ENCODE results near the gene TMC6. TPM values are rescaled to one million over a fixed set of nuclear protein-coding genes. Genes with fewer than 3 reads are reported as not detected.

The TMC6 gene
- total RNA-seq, 4 donors from 2014 or later: 21.8 to 72.8 (median 51.3) TPM

DNA sequence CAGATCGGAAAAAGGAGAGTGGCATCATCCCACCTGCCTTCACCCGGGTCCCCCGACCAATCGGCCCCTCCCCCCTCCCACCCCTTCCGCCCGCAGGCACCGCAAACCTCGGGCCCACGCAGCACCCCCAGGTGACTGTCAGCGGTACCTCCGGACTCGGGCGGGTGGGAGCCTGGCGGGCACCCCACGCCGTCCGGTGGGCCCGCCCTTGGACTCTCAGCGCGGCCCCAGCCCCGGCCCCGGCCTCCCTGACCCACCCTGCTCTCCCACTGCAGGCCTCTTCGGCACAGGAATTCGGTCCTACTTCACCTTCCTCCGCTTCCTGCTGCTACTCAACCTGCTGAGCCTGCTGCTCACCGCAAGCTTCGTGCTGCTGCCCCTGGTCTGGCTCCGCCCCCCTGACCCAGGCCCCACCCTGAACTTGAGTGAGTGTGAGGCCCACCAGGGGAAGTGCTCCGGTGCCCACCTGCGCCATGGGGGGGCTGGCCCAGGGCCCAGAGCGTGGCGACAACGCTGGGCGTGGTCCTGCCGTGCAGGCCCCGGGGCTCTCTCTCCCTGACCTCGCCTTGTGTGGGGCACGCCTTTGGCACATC is 3.6 kb upstream of the TMC6 start:
- DNase-seq (ENCODE audit: low spot score) (no peak), ATAC-seq (ENCODE audit: low FRiP score) (no peak)
- TF ChIP-seq, protein P1, sequence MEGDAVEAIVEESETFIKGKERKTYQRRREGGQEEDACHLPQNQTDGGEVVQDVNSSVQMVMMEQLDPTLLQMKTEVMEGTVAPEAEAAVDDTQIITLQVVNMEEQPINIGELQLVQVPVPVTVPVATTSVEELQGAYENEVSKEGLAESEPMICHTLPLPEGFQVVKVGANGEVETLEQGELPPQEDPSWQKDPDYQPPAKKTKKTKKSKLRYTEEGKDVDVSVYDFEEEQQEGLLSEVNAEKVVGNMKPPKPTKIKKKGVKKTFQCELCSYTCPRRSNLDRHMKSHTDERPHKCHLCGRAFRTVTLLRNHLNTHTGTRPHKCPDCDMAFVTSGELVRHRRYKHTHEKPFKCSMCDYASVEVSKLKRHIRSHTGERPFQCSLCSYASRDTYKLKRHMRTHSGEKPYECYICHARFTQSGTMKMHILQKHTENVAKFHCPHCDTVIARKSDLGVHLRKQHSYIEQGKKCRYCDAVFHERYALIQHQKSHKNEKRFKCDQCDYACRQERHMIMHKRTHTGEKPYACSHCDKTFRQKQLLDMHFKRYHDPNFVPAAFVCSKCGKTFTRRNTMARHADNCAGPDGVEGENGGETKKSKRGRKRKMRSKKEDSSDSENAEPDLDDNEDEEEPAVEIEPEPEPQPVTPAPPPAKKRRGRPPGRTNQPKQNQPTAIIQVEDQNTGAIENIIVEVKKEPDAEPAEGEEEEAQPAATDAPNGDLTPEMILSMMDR (IDR thresholded peaks at IDR 0.05): no peak

DNA sequence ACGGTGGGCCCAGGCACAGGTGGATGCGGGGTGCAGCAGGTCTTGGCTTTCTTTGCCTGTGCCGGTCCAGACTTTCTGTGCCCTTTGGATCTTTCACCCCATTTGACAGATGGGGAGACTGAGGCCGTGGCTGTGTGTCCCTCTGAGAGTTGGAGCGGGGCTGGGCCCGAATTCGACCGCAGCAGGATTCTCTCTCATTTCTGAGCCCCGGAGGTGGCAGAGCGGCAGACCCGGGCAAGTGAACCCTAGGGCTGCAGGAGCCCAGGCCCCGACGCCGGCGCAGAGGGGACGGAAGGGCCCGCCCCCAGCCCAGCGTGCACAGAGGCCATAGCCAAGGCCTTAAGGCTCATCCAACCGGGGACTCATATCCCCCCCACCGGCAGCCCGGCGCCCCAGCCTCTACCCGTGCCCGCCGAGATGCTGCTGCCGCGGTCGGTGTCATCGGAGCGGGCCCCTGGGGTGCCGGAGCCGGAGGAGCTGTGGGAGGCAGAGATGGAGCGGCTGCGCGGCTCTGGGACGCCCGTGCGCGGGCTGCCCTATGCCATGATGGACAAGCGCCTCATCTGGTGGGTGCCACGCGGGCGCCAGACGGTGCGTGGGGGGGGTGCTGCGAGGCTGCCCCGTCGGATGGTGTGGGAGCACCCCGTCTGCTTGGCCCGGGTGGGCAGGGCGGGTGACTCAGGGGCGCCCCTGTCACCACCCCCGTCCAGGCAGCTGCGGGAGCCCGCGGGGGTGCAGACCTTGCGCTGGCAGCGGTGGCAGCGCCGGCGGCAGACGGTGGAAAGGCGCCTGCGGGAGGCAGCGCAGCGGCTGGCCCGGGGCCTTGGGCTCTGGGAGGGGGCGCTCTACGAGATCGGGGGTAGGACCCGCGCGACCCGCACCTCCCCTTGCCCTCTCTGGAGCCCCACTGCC is 2.9 kb upstream of the TMC6 start:
- no peak for DNase-seq (ENCODE audit: low spot score)
- ATAC-seq (ENCODE audit: low FRiP score): no peak

DNA sequence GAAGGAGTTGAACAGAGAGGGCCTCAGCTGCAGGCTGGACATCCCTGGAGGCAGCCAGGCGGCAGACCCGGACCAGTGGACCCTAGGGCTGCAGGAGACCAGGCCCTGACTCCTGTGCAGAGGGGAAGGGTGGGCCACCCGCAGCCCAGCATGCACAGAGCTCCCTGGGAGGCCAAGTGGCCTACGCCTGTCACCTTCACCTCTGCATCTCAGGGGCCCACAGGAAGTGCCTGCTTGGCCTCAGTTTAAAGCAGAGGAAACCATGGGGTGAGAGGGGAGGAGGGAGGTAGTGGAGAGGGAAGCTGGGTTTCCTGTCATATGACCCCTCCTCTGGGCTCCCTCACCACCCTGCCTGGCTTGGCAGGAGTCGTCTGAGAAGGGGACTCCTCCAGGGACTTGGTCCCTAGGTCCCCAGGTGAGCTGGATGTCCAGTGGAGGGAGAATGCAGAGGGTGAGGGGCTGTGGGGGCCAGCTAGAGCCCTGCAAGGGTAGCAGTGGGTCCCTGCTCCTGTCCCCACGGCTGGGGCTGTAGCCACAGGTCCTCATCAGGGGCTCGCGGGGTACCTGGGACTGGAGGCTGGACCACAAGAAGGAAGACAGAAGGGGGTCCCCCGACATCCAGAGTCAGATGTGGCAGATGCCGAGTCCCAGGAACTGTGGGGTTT is 2.0 kb upstream of the TMC6 start, which contains the start of gene TMC8:
Gene TMC8 (plus strand): TSS at position 335 of the 665 bp plus-strand sequence. CDS start 818 bp downstream, outside the sequence.
- TF ChIP-seq, protein P1 (IDR thresholded peaks at IDR 0.05): no peak
- ATAC-seq (ENCODE audit: low FRiP score) (no peak), DNase-seq (ENCODE audit: low spot score) (no peak)

More for the DNA sequence above, 2.9 kb upstream of the TMC6 start:
- TF ChIP-seq, protein P1 (IDR thresholded peaks at IDR 0.05): no peak

DNA sequence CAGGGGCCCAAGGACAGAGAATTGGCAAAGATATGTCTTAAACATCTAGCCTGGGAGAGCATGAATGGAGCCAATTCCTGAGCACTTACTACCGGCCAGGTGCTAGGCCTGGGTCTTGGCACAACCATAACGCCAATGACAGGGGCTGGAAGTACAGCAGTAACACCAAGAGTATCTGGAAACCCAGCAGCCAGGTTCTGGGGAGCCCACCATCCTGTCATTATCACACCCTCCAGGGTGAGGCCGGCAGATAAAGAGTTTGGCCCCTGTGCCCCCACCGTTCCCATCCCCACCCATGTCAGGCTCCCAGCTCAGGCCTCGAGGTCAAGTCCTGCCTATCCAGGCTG is 1.5 kb upstream of the TMC6 start:
- TF ChIP-seq, protein P1 (IDR thresholded peaks at IDR 0.05): no peak
- no peak for ATAC-seq (ENCODE audit: low FRiP score)
- no peak for DNase-seq (ENCODE audit: low spot score)

DNA sequence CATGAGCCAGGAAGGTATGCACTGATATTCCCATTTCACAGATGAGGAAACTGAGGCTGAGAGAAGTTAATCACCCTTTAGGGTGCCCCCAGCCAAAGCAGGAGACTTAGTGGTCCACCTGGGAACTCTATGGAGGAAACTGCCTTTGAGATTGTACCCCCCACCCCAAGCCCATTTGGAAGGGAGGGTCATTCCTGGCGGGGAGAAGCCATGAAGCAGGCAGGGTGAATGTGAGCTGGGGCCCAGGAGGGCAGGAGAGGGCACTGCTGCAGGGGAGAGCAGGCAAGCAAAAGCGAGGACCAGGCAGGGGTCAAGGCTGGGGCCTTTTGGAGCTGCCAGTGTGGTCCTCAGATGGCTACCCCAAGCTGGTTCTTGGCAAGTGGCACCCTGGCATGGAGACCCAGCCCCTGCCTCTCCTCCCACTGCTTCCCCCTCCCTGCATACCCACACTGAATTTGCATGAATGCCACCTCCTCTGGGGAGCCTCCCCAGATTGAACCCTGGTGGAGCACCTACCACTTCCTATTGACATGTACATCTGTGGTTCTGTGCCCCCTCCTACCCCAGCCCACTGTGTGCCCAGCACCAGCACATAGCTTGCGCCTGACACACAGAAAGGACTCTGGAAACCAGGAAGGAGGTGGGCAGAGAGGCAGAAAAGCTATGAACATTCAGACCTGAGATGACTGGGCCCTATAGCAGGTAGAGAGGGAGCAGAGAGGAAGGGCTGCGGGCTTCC is 965 bp upstream of the TMC6 start:
- TF ChIP-seq, protein P1 (IDR thresholded peaks at IDR 0.05): no peak
- no peak for DNase-seq (ENCODE audit: low spot score)
- ATAC-seq (ENCODE audit: low FRiP score): no peak

DNA sequence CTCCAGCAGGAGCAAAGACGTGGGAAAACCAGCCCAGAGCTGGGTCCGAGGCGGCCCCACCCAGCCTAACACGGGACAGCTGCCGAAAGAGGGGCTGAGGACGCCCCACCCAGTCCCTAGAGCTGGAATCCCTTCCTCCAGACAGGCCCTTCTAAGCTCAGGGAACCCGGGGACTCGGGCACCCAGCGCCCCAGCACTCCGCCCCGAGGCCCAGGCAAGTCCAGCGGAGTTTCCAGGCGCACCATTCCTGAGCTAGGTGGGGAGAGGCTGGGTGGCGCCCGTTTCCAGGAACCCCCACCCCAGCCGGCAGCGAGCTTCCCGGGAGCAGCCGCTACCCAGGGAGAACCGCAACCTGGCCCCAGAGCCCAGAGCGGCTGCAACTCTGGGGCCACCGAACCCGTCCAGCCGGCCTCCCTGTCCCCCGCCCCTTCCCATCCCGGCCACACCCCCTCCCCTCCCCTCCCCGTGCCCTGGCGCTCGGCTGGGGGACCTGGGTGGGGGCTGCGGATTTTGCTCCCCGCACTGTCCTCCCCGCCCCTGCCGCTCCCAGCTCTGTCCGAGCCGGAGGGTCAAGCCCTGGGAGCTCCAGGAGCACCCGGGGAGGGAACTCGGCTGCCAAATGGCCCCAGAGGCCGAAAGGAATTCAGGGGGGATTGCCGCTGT is 536 bp downstream of the TMC6 start:
- DNase-seq (ENCODE audit: low spot score) (no peak), ATAC-seq (ENCODE audit: low FRiP score) (peak; percentile 11)
- TF ChIP-seq, protein P1 (IDR thresholded peaks at IDR 0.05): no peak

Measured in omental fat pad (tissue), 4 donors.